ENCODE results near the gene MORN1. TPM values are rescaled to one million over a fixed set of nuclear protein-coding genes. Genes with fewer than 3 reads are reported as not detected.

The MORN1 gene
- total and polyA plus RNA-seq, 2 donors: 4.7 to 11.1 TPM

- H3K4me1 ChIP-seq (ENCODE audit: insufficient read depth): no peaks in the 10 kb centered on the region
- 60% methylated on average over 13 of the region's 13 CpGs for WGBS
- H3K27ac ChIP-seq (ENCODE audit: low read depth): no peak overlapping the region
- H3K36me3 ChIP-seq (ENCODE audit: insufficient read depth): no peaks in the 10 kb centered on the region
- H3K4me3 ChIP-seq (ENCODE audit: low read depth, low read length): no peak overlapping the region
- no peak for DNase-seq (ENCODE audit: extremely low spot score)
These were observed 8.6 kb downstream of the MORN1 start for GRCh38 chr1:2382621-2383361.

- Histone ChIP-seq H3K4me1 (ENCODE audit: insufficient read depth) (no peaks in the 10 kb centered on the region), H3K36me3 (ENCODE audit: insufficient read depth) (no peaks in the 10 kb centered on the region), H3K4me3 (ENCODE audit: low read depth, low read length) (no peak overlapping the region), H3K27ac (ENCODE audit: low read depth) (no peak overlapping the region)
- DNase-seq (ENCODE audit: extremely low spot score): peak; percentile 15
- 46% methylated on average over 28 of the region's 28 CpGs for WGBS
These were observed 9.4 kb downstream of the MORN1 start for GRCh38 chr1:2381741-2382620.

GRCh38 chr1:2380816-2381591, 10.3 kb downstream of the MORN1 start:
- 82% methylated on average over 32 of the region's 32 CpGs for WGBS
- no peak overlapping the region for H3K4me3 ChIP-seq (ENCODE audit: low read depth, low read length)
- H3K27ac ChIP-seq (ENCODE audit: low read depth): no peak overlapping the region
- DNase-seq (ENCODE audit: extremely low spot score): no peak
- H3K4me1 ChIP-seq (ENCODE audit: insufficient read depth): no peaks in the 10 kb centered on the region
- H3K36me3 ChIP-seq (ENCODE audit: insufficient read depth): no peaks in the 10 kb centered on the region

GRCh38 chr1:2379733-2380404, 11.5 kb downstream of the MORN1 start:
- Histone ChIP-seq H3K4me1 (ENCODE audit: insufficient read depth) (no peaks in the 10 kb centered on the region), H3K27ac (ENCODE audit: low read depth) (no peak overlapping the region), H3K4me3 (ENCODE audit: low read depth, low read length) (no peak overlapping the region), H3K36me3 (ENCODE audit: insufficient read depth) (no peaks in the 10 kb centered on the region)
- 91% methylated on average over 23 of the region's 23 CpGs for WGBS
- no peak for DNase-seq (ENCODE audit: extremely low spot score)

GRCh38 chr1:2378956-2379732, 12.2 kb downstream of the MORN1 start:
- no peak overlapping the region for H3K4me3 ChIP-seq (ENCODE audit: low read depth, low read length)
- H3K27ac ChIP-seq (ENCODE audit: low read depth): no peak overlapping the region
- 84% methylated on average over 18 of the region's 18 CpGs for WGBS
- H3K4me1 ChIP-seq (ENCODE audit: insufficient read depth): no peaks in the 10 kb centered on the region
- no peaks in the 10 kb centered on the region for H3K36me3 ChIP-seq (ENCODE audit: insufficient read depth)
- DNase-seq (ENCODE audit: extremely low spot score): no peak

- Histone ChIP-seq H3K36me3 (ENCODE audit: insufficient read depth) (no peaks in the 10 kb centered on the region), H3K4me1 (ENCODE audit: insufficient read depth) (no peaks in the 10 kb centered on the region), H3K27ac (ENCODE audit: low read depth) (no peak overlapping the region), H3K4me3 (ENCODE audit: low read depth, low read length) (no peak overlapping the region)
- no peak for DNase-seq (ENCODE audit: extremely low spot score)
- WGBS: 88% methylated on average over 24 of the region's 24 CpGs
These were observed 12.9 kb downstream of the MORN1 start for GRCh38 chr1:2378441-2378851.

- WGBS: 86% methylated on average over 16 of the region's 16 CpGs
- DNase-seq (ENCODE audit: extremely low spot score): no peak
These were observed 13.5 kb downstream of the MORN1 start for GRCh38 chr1:2377751-2378440.

DNA sequence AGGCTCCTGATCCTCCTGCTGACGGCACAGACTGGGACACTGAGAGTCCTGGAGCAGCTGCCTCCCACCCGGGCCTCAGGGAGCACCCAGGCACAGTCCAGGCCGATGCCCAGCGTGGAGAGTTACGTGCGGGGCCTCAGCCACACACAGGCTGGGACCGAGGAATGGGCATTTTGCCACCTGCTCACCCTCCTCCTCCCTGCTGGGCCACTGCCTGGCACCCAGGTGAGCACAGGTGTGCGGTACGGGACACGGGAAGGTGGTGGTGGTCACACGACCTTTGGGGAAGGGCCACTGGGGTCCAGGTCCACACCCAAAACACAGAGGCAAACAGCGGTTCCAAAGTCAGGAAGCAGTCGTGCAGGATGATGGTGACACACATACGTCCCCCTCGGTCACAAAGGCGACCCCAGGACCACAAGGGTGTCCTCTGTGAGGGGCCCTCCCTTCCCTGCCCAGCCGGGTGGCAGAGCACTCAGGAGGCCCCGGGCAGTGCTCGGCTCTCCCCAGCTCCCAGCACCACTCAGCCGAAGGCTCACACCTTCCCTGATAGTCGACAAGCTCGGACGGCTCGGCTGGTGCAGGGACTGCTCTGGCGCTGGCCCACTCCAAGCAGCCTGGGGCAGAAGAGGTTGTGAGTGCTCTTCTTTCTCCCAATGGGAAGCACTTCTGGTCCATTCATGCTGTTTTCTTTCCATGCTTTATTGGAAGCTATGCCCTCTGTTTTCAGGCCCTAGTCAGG, 14.3 kb downstream of the MORN1 start:
- Histone ChIP-seq H3K4me3 (ENCODE audit: low read depth, low read length) (no peak overlapping the region), H3K4me1 (ENCODE audit: insufficient read depth) (no peaks in the 10 kb centered on the region), H3K27ac (ENCODE audit: low read depth) (no peak overlapping the region), H3K36me3 (ENCODE audit: insufficient read depth) (no peaks in the 10 kb centered on the region)
- WGBS: 79% methylated on average over 25 of the region's 25 CpGs
- no peak for DNase-seq (ENCODE audit: extremely low spot score)

More at GRCh38 chr1:2377751-2378440, 13.5 kb downstream of the MORN1 start:
- Histone ChIP-seq H3K27ac (ENCODE audit: low read depth) (no peak overlapping the region), H3K36me3 (ENCODE audit: insufficient read depth) (no peaks in the 10 kb centered on the region), H3K4me3 (ENCODE audit: low read depth, low read length) (no peak overlapping the region), H3K4me1 (ENCODE audit: insufficient read depth) (no peaks in the 10 kb centered on the region)

DNA sequence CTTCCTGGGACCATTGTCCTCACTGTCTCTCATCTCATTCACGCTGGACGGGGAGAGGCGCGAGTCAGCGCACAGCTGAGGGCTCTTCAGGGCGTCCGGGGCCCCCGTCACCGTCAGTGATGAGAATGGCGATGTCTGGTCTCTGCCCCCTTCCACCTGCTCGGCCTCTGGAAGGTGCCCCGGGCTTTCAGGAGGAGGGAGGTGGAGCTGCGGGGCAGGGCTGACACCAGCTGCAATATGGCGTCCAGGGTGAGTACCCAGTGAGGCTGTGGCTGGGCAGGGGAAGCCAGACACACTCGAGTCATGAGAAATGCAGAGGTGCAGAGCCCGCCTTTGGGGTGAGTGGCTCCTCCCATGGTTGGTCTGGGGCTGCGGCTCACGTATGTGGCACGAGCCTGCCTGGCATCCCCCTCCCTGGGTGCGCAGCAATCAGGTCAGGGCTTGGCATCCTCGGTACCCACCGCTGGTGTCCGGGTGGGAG, 15.1 kb downstream of the MORN1 start:
- Histone ChIP-seq H3K27ac (ENCODE audit: low read depth) (no peak overlapping the region), H3K4me1 (ENCODE audit: insufficient read depth) (no peaks in the 10 kb centered on the region), H3K4me3 (ENCODE audit: low read depth, low read length) (no peak overlapping the region), H3K36me3 (ENCODE audit: insufficient read depth) (no peaks in the 10 kb centered on the region)
- no peak for DNase-seq (ENCODE audit: extremely low spot score)
- 90% methylated on average over 23 of the region's 23 CpGs for WGBS

GRCh38 chr1:2375923-2376260, 15.5 kb downstream of the MORN1 start:
- DNase-seq (ENCODE audit: extremely low spot score): no peak
- WGBS: 89% methylated on average over 7 of the region's 7 CpGs
- H3K27ac ChIP-seq (ENCODE audit: low read depth): no peak overlapping the region

GRCh38 chr1:2375246-2375922, 16.0 kb downstream of the MORN1 start:
- Histone ChIP-seq H3K4me1 (ENCODE audit: insufficient read depth) (no peaks in the 10 kb centered on the region), H3K36me3 (ENCODE audit: insufficient read depth) (no peaks in the 10 kb centered on the region), H3K27ac (ENCODE audit: low read depth) (no peak overlapping the region), H3K4me3 (ENCODE audit: low read depth, low read length) (no peak overlapping the region)
- WGBS: 83% methylated on average over 23 of the region's 23 CpGs
- DNase-seq (ENCODE audit: extremely low spot score): no peak

More at GRCh38 chr1:2375923-2376260, 15.5 kb downstream of the MORN1 start:
- no peaks in the 10 kb centered on the region for H3K36me3 ChIP-seq (ENCODE audit: insufficient read depth)
- no peak overlapping the region for H3K4me3 ChIP-seq (ENCODE audit: low read depth, low read length)
- no peaks in the 10 kb centered on the region for H3K4me1 ChIP-seq (ENCODE audit: insufficient read depth)

All from urinary bladder (tissue), 4 donors.